ENCODE results near the gene OR8D1.

Gene OR8D1

GRCh38 chr11:124256076-124256475, 57.7 kb downstream of the OR8D1 start, which contains the start of gene OR8G5:
Gene OR8G5, plus strand, starts transcription at chr11:124256376. Its CDS starts 8,556 bp downstream, at chr11:124264932.
- H3K36me3 Mint-ChIP-seq (ENCODE audit: low read depth) = no peaks in the 10 kb centered on the region
- H3K4me1 Mint-ChIP-seq (ENCODE audit: low read depth) = no peaks in the 10 kb centered on the region
- no peak within 1 kb of the TSS for H3K27ac Mint-ChIP-seq

More at GRCh38 chr11:124256076-124256475, 57.7 kb downstream of the OR8D1 start, which contains the start of gene OR8G5:
- no peak within 1 kb of the TSS for H3K4me3 Mint-ChIP-seq
- H3K9me3 Mint-ChIP-seq = no peaks in the 10 kb centered on the region
- H3K27me3 Mint-ChIP-seq = peaks cover 9% of the 10 kb centered on the region

Measured in stimulated activated naive CD8-positive, alpha-beta T cell treated with anti-CD3 and anti-CD28 coated beads, Interleukin-15, Interleukin-2, amounts not matched to agents 100 ng/mL and 50 ng/mL, for 24 hours (primary cell).